Common myeloid progenitor, CD34-positive (primary cell): ENCODE results near the gene SHC1.
A peak's percentile ranks its signal among the peaks of the same experiment; 100 is the strongest.

ENCODE experiments used
- CTCF ChIA-PET: fragments of 350-600 bp; sonication (Branson Sonifier 250); formaldehyde crosslinking; loops from one replicate; lab custom pipeline; 2021; ENCODE audit warnings: antibody characterized with exemption; lab: Charles Lee
- POLR2A ChIA-PET: fragments of 350-600 bp; sonication (Branson Sonifier 250); formaldehyde crosslinking; loops from one replicate; lab custom pipeline; 2021; ENCODE audit warnings: antibody characterized with exemption; lab: Charles Lee
- DNase-seq, 3 donors: peaks; one replicate each; pipeline versions ENCODE4 v3.0.0 to v3.0.0-alpha.2; 2013
- H3K27ac ChIP-seq, 2 experiments: 1 replicate in 1 of 2; 2 replicates in 1 of 2; pipeline ENCODE4 v1.7.0; 2013; ENCODE audit warnings: inconsistent platforms in 2 of 2, low read length in 2 of 2, mild to moderate bottlenecking in 2 of 2, low read depth in 1 of 2, moderate library complexity in 1 of 2; ENCODE audit not compliant: severe bottlenecking in 2 of 2, insufficient read depth in 1 of 2, poor library complexity in 1 of 2
- H3K27me3 ChIP-seq, 5 experiments: replicated peaks in 2 of 5; 1 replicate in 3 of 5; 2 replicates in 2 of 5; pipeline versions ENCODE4 v1.6.1 to v1.7.0; 2013; ENCODE audit warnings: low read length in 4 of 5, mild to moderate bottlenecking in 2 of 5, moderate library complexity in 2 of 5, inconsistent platforms in 1 of 5; ENCODE audit not compliant: insufficient read depth in 5 of 5, control insufficient read depth in 4 of 5
- H3K36me3 ChIP-seq, 4 experiments: 1 replicate in 2 of 4; 2 replicates in 2 of 4; pipeline versions ENCODE4 v1.6.1 to v1.7.0; 2013; ENCODE audit warnings: low read length in 3 of 4, control low read depth in 1 of 4, mild to moderate bottlenecking in 1 of 4; ENCODE audit not compliant: control insufficient read depth in 4 of 4, insufficient read depth in 4 of 4
- H3K4me1 ChIP-seq, 4 experiments: 1 replicate in 3 of 4; 2 replicates in 1 of 4; pipeline versions ENCODE4 v1.6.1 to v1.7.1; 2013; ENCODE audit warnings: low read length in 3 of 4, mild to moderate bottlenecking in 3 of 4, control low read depth in 1 of 4, inconsistent platforms in 1 of 4, moderate library complexity in 1 of 4; ENCODE audit not compliant: control insufficient read depth in 4 of 4, insufficient read depth in 4 of 4; ENCODE audit errors: control extremely low read depth in 1 of 4
- H3K4me3 ChIP-seq, 7 experiments: 1 replicate in 4 of 7; 2 replicates in 3 of 7; pipeline versions ENCODE4 v1.5.1 to v1.7.0; 2013; ENCODE audit warnings: mild to moderate bottlenecking in 7 of 7, low read length in 6 of 7, moderate library complexity in 6 of 7, inconsistent platforms in 2 of 7, low read depth in 2 of 7, control low read depth in 1 of 7; ENCODE audit not compliant: insufficient read depth in 4 of 7, control insufficient read depth in 1 of 7; ENCODE audit errors: extremely low read depth in 1 of 7
- H3K9me3 ChIP-seq, 5 experiments: 1 replicate in 4 of 5; 2 replicates in 1 of 5; pipeline versions ENCODE4 v1.6.1 to v1.7.1; 2013; ENCODE audit warnings: low read length in 4 of 5, mild to moderate bottlenecking in 2 of 5, inconsistent platforms in 1 of 5, low read depth in 1 of 5, moderate library complexity in 1 of 5; ENCODE audit not compliant: control insufficient read depth in 4 of 5, insufficient read depth in 2 of 5; ENCODE audit errors: control extremely low read depth in 1 of 5
- WGBS: methylation state at CpG from one replicate; pipeline ENCODE4 v1.1.5; 2013; ENCODE audit not compliant: insufficient coverage; 5-methylcytosine and 5-hydroxymethylcytosine counted together

Gene SHC1

GRCh38 chr1:154964359-154964758, 6.2 kb downstream of the SHC1 start:
- Histone ChIP-seq H3K4me3 (no peak overlapping the region), H3K27ac (peak overlapping the region in 1 of 2 experiments; percentile 97), H3K9me3 (no peaks in the 10 kb centered on the region), H3K36me3 (peaks cover 6 to 57% (median 46%) of the 10 kb centered on the region in 4 experiments), H3K4me1 (peaks cover 14 to 37% (median 33%) of the 10 kb centered on the region in 4 experiments), H3K27me3 (no peaks in the 10 kb centered on the region)
- 98% methylated on average over 5 of the region's 6 CpGs for WGBS
- CTCF ChIA-PET = interaction anchor here (0.8 to 3.7 kb wide), 13 partner anchors 8 to 81 kb away, joined by 3 to 13 read pairs (median 3); partner anchors contain the start of gene PBXIP1
- POLR2A ChIA-PET = no interaction called here
- DNase-seq = no peak

GRCh38 chr1:154963643-154964042, 6.9 kb downstream of the SHC1 start:
- peaks cover 14 to 35% (median 30%) of the 10 kb centered on the region in 4 experiments for H3K4me1 ChIP-seq
- no peak overlapping the region for H3K4me3 ChIP-seq
- no peaks in the 10 kb centered on the region for H3K27me3 ChIP-seq
- H3K9me3 ChIP-seq = no peaks in the 10 kb centered on the region
- 94% methylated on average over 7 of the region's 8 CpGs for WGBS
- H3K36me3 ChIP-seq = peaks cover 6 to 63% (median 48%) of the 10 kb centered on the region in 4 experiments
- ChIA-PET POLR2A (no interaction called here), CTCF (interaction anchor here (0.9 to 3.7 kb wide), 9 partner anchors 7 to 89 kb away, joined by 3 to 13 read pairs (median 4); partner anchors contain the start of genes CKS1B and PBXIP1)
- DNase-seq = no peak
- H3K27ac ChIP-seq = peak overlapping the region in 1 of 2 experiments; percentile 97

DNA sequence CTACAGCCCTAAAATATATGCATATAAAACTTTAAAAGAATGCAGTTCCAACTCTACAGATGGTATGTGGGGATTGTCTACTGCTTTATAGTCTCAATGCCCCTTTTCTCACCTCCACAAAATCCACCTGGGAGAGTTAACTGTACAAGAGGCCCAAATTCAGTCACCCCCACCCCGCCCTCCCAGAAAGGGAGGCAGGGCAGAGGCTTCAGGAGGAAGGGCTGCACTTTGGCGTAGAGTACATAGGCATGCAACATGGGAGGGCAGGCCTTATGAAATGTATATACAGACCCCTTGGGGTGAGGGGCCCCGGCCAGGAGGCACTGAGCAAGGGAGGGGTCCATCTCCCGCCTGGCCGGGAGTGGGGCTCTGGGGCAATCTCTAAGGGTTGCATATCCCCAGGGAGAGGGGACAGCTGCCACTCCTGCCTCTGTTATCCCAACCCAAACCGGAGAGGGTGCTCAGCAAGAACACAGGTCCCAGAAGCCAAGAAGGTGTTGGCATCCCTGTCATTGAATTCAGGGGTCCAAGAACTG, 7.7 kb downstream of the SHC1 start:
- ChIA-PET CTCF (interaction anchor here (0.9 to 2.6 kb wide), 7 partner anchors 10 to 90 kb away, joined by 3 to 7 read pairs (median 3); partner anchors contain the start of gene CKS1B), POLR2A (interaction anchor here (0.6 kb wide), 1 partner anchor 28 kb away, joined by 3 read pairs; no protein-coding TSS in a partner anchor)
- no peaks in the 10 kb centered on the region for H3K9me3 ChIP-seq
- H3K4me3 ChIP-seq = peak overlapping the region in 6 of 7 experiments; percentile 11 to 88 (median 82)
- no peaks in the 10 kb centered on the region for H3K27me3 ChIP-seq
- WGBS = 87% methylated on average over 4 of the region's 6 CpGs
- DNase-seq = no peak
- peaks cover 6 to 63% (median 50%) of the 10 kb centered on the region in 4 experiments for H3K36me3 ChIP-seq
- H3K27ac ChIP-seq = peak overlapping the region; percentile 89 to 97
- peaks cover 14 to 35% (median 30%) of the 10 kb centered on the region in 4 experiments for H3K4me1 ChIP-seq

DNA sequence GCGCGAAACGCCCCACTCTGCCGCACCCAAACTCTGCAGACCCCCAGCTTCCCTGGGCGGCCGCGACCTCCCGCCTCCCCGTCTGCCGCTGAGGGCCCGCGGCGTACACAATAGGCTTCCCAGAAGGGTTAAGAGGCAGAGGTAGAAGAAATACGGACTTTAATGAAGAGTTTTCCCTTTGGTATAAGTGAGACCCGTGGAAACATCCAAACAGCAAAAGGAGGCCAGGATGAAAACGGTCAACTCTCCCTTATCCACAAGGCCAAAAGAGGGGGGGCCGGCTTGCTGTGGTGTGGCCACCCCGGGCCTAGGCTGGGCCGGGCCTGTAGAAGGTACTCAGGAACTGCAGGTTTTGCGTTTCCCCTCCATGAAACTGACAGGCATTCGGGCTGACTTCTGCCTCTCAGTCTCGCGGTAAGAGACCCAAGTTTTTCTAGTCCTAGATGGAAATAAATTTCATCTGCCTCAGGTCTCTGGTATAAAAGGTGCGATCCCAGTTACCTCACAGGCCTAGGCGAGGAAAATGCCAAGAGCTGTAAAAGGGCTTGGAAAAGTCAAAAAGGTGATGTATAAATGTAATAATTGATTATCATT, 8.3 kb downstream of the SHC1 start:
- peaks cover 14 to 35% (median 30%) of the 10 kb centered on the region in 4 experiments for H3K4me1 ChIP-seq
- no peaks in the 10 kb centered on the region for H3K9me3 ChIP-seq
- peaks cover 5 to 58% (median 49%) of the 10 kb centered on the region in 4 experiments for H3K36me3 ChIP-seq
- ChIA-PET POLR2A (interaction anchor here (0.6 to 1.3 kb wide), 4 partner anchors 12 to 1371 kb away, joined by 3 to 5 read pairs (median 3); partner anchors contain the start of gene CKS1B), CTCF (interaction anchor here (1.0 to 2.1 kb wide), 10 partner anchors 9 to 57 kb away, joined by 3 to 17 read pairs (median 4); partner anchors contain the start of genes LENEP and SHC1)
- H3K27me3 ChIP-seq = no peaks in the 10 kb centered on the region
- WGBS = 2% methylated on average over 13 of the region's 25 CpGs
- H3K27ac ChIP-seq = peak overlapping the region; percentile 89 to 97
- peak overlapping the region; percentile 74 to 97 (median 84) for H3K4me3 ChIP-seq
- peak in 2 of 3 donors; percentile 48 to 67 for DNase-seq

DNA sequence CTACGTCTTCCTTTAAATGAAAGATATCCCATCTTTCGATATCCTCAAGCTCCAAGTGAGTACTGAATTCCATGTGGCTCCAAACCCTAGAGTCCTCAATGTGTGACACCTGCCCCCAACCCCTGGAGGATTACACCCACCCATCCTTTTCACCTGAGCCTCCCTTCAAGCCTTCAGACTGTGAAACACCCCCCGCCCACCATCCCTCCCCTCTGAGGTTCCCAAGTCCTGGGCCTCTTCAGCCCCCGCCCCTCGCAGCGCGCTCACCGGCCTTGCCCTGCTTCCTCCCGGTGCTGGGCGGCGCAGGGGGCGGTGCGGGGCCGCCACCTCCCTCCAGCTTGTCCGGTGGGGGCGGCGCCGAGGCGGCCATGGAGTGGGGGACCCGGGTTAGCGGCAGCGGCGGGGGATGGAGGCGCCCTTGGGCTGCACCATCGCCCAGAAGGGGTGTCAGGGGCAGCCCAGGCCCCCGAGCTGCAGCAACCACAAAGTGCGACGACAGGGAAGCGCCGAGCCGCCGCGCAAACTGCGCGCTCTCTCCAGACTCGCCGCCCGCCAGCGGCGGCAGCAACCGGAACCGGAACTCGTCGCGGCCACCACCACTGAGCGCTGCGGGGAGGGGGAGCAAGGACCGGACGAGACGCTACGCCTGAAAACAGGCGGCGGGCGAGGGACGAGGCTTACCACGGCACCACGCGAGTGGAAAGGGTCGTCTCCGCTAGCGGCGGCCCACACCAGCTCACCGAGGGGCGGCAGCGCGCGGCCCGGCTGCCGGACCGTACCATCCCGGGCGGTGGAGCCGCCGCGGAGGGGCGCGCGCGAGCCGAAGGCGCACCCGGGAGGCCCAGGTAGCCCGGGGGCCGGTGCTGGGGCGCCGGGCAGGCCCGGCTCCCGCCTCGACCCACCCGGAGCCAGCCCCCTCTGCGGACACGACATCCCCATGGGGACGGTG, 9.1 kb downstream of the SHC1 start, which contains the start of gene PYGO2:
Gene PYGO2 (minus strand): TSS at position 576 of the 949 bp plus-strand sequence. CDS start 206 bp downstream, at position 370.
- ChIA-PET POLR2A (interaction anchor here (0.5 to 1.8 kb wide), 13 partner anchors 8 to 1372 kb away, joined by 3 to 7 read pairs (median 4); partner anchors contain the start of genes CKS1B, PMVK and SHC1), CTCF (interaction anchor here (1.0 to 2.1 kb wide), 16 partner anchors 10 to 99 kb away, joined by 3 to 17 read pairs (median 4); partner anchors contain the start of genes LENEP, SHC1 and ZBTB7B)
- H3K9me3 ChIP-seq = no peaks in the 10 kb centered on the region
- H3K4me1 ChIP-seq = peaks cover 14 to 41% (median 37%) of the 10 kb centered on the region in 4 experiments
- WGBS = under 1% methylated on average over 75 of the region's 93 CpGs
- H3K4me3 ChIP-seq = peak within 1 kb of the TSS; percentile 74 to 97 (median 84)
- no peaks in the 10 kb centered on the region for H3K27me3 ChIP-seq
- DNase-seq = peak; percentile 79 to 93 (median 89)
- H3K27ac ChIP-seq = peak within 1 kb of the TSS; percentile 89 to 97
- H3K36me3 ChIP-seq = peaks cover 2 to 52% (median 42%) of the 10 kb centered on the region in 4 experiments
